ENCODE data around the gene RASGEF1B. TPM values are rescaled to one million over a fixed set of nuclear protein-coding genes. Genes with fewer than 3 reads are reported as not detected.

Gene RASGEF1B
- total RNA-seq, 1 experiment from 2014 or later: 7.5 TPM

- H3K9me3 Mint-ChIP-seq: no peaks in the 10 kb centered on the region
- no peak overlapping the region for H3K18ac ChIP-seq (ENCODE audit: insufficient read length, low read depth, low read length)
- no peaks in the 10 kb centered on the region for H3K27me3 ChIP-seq (ENCODE audit: insufficient read depth, low read length)
These were observed 34.0 kb upstream of the RASGEF1B start for GRCh38 chr4:81505726-81506125.

More at GRCh38 chr4:81505726-81506125, 34.0 kb upstream of the RASGEF1B start:
- Histone ChIP-seq H3K79me1 (ENCODE audit: insufficient read depth, low read depth, low read length, poor library complexity, severe bottlenecking) (no peaks in the 10 kb centered on the region), H3K4me1 (ENCODE audit: insufficient read depth, low read length) (0 out of 2 replicates have a peak, but pooled peaks cover 3% of the 10 kb centered on the region), H3K4me2 (ENCODE audit: insufficient read depth, insufficient read length, low read length) (no peak overlapping the region), H2BK5ac (ENCODE audit: insufficient read length, low read length) (no peak overlapping the region), H2AK5ac (ENCODE audit: insufficient read length, low read length) (no peak overlapping the region), H2BK20ac (ENCODE audit: low read depth, low read length, poor library complexity, severe bottlenecking) (no peak overlapping the region), H3K79me2 (ENCODE audit: insufficient read depth, low read length) (no peaks in the 10 kb centered on the region), H2AFZ (ENCODE audit: low read length) (no peak overlapping the region), H3K23ac (ENCODE audit: insufficient read length, low read depth, low read length) (no peak overlapping the region), H3T11ph (ENCODE audit: low read length) (no peak overlapping the region), H4K5ac (ENCODE audit: insufficient read length, low read depth, low read length) (no peak overlapping the region), H4K91ac (ENCODE audit: insufficient read length, low read depth, low read length) (no peak overlapping the region), H4K20me1 (ENCODE audit: control insufficient read depth, insufficient read depth, insufficient read length) (no peaks in the 10 kb centered on the region), H2BK120ac (ENCODE audit: low read depth, low read length, poor library complexity, severe bottlenecking) (no peak overlapping the region), H3K4ac (ENCODE audit: low read depth, low read length) (no peak overlapping the region), H2BK12ac (ENCODE audit: insufficient read length, low read depth, low read length) (no peak overlapping the region), H2BK15ac (ENCODE audit: low read depth, low read length) (no peak overlapping the region), H3K14ac (ENCODE audit: insufficient read depth, low read length) (no peak overlapping the region), H3K27ac (ENCODE audit: insufficient read length, low read depth, low read length) (no peak overlapping the region), H4K8ac (replicated peaks; ENCODE audit: insufficient read length, low read depth, low read length) (no peak overlapping the region), H3K9ac (ENCODE audit: extremely low read depth, insufficient read length, low read length) (no peak overlapping the region), H3K56ac (ENCODE audit: insufficient read length, low read depth, low read length) (no peak overlapping the region), H3K9me3 (ENCODE audit: control insufficient read depth, low read depth, low read length) (no peaks in the 10 kb centered on the region), H3K23me2 (ENCODE audit: insufficient read length, low read depth, low read length, poor library complexity, severe bottlenecking) (no peaks in the 10 kb centered on the region)
- peaks cover 10% of the 10 kb centered on the region in 2 experiments for H3K4me1 Mint-ChIP-seq
- no peak overlapping the region for H3K27ac Mint-ChIP-seq
- no peaks in the 10 kb centered on the region for H3K36me3 Mint-ChIP-seq (ENCODE audit: insufficient read depth in 1 of 3, low read depth in 3 of 3)
- no peak for DNase-seq
- H3K27me3 Mint-ChIP-seq (ENCODE audit: low read depth): no peaks in the 10 kb centered on the region
- H3K4me3 Mint-ChIP-seq: no peak overlapping the region
- no CpG with 5 or more reads among the region's 2 CpGs for WGBS (ENCODE audit: extremely low coverage, insufficient read length, low lambda C conversion rate)
- no peak for TF ChIP-seq CTCF (conservative IDR thresholded peaks at IDR 0.05)

Measured in H9 (cell line).